K562 (cell line): ENCODE measurements around the gene CCR7. TPM values are rescaled to one million over a fixed set of nuclear protein-coding genes. Genes with fewer than 3 reads are reported as not detected.

ENCODE experiments used
- ATF7 ChIP-seq: fragments of 450-650 bp; IDR thresholded peaks from 2 replicates; pipeline ENCODE4 v1.7.1; 2014; ENCODE audit warnings: mild to moderate bottlenecking, moderate library complexity
- E2F5 ChIP-seq: sonication (generic); formaldehyde crosslinking; IDR thresholded peaks from 2 replicates; pipeline ENCODE4 v1.8.0; 2022; ENCODE audit warnings: mild to moderate bottlenecking, missing genetic modification reagents
- E2F8 ChIP-seq: fragments of 450-650 bp; IDR thresholded peaks from 2 replicates; pipeline ENCODE4 v1.7.1; 2018; ENCODE audit warnings: mild to moderate bottlenecking, low read depth; ENCODE audit not compliant: partially characterized antibody
- HNRNPUL1 ChIP-seq: fragments of 200-400 bp; formaldehyde crosslinking; IDR thresholded peaks from 2 replicates; pipeline ENCODE4 v1.6.1; 2017; ENCODE audit warnings: low read length
- IRF1 ChIP-seq: sonication (generic); formaldehyde crosslinking; IDR thresholded peaks from 2 replicates; pipeline ENCODE4 v1.8.0; 2022; ENCODE audit warnings: missing genetic modification reagents, mild to moderate bottlenecking, borderline replicate concordance
- MITF ChIP-seq: IDR thresholded peaks from 2 replicates; pipeline ENCODE4 v1.6.1; 2014; ENCODE audit warnings: antibody characterized with exemption
- PKNOX1 ChIP-seq: fragments of 450-650 bp; IDR thresholded peaks from 2 replicates; pipeline ENCODE4 v1.6.1; 2016
- PML ChIP-seq: IDR thresholded peaks from 2 replicates; pipeline ENCODE4 v1.6.1; 2012; ENCODE audit warnings: low read length, inconsistent platforms
- PREB ChIP-seq: sonication (generic); formaldehyde crosslinking; IDR thresholded peaks from 2 replicates; pipeline ENCODE4 v1.8.1; 2023; ENCODE audit warnings: mild to moderate bottlenecking, missing genetic modification reagents
- PRPF4 ChIP-seq: fragments of 200-400 bp; formaldehyde crosslinking; IDR thresholded peaks from one replicate; pipeline ENCODE4 v1.6.1; 2017; ENCODE audit warnings: low read length, low read depth, mild to moderate bottlenecking; ENCODE audit not compliant: insufficient read depth, poor library complexity, severe bottlenecking
- PTTG1 ChIP-seq: fragments of 450-650 bp; IDR thresholded peaks from 2 replicates; pipeline ENCODE4 v1.6.1; 2016; ENCODE audit warnings: low read depth, mild to moderate bottlenecking, missing genetic modification characterization, missing compliant biosample characterization
- TAF9B ChIP-seq: fragments of 450-650 bp; IDR thresholded peaks from 2 replicates; pipeline ENCODE4 v1.6.1; 2018; ENCODE audit warnings: mild to moderate bottlenecking; ENCODE audit not compliant: partially characterized antibody
- TAL1 ChIP-seq: fragments of 450-650 bp; IDR thresholded peaks from 2 replicates; pipeline ENCODE4 v1.6.1; 2016; ENCODE audit warnings: mild to moderate bottlenecking
- TRIM24 ChIP-seq, 2 experiments: fragments of 450-650 bp; IDR thresholded peaks; 2 replicates each; pipeline ENCODE4 v1.6.1; 2016
- TSC22D4 ChIP-seq: fragments of 450-650 bp; IDR thresholded peaks from 2 replicates; pipeline ENCODE4 v1.6.1; 2016; ENCODE audit warnings: missing genetic modification characterization, missing biosample characterization, control low read depth
- ZBTB7A ChIP-seq: IDR thresholded peaks from 2 replicates; pipeline ENCODE4 v1.6.1; 2011; ENCODE audit warnings: low read depth, mild to moderate bottlenecking, low read length, moderate library complexity, borderline replicate concordance; ENCODE audit not compliant: control insufficient read depth
- ZFX ChIP-seq: sonication (generic); formaldehyde crosslinking; IDR thresholded peaks from 2 replicates; pipeline ENCODE4 v1.8.0; 2022; ENCODE audit warnings: mild to moderate bottlenecking, missing genetic modification reagents, moderate library complexity
- polyA plus RNA-seq, 8 experiments: library from polyadenylated mRNA; depleted of rRNA in 4 of 8; stranded (reverse) in 5 of 8; unstranded in 3 of 8; fragments of >200 nt; fragmentation: Nextera tagmentation in 2 of 8; fragmentation: Illumina TruSeq in 1 of 8; extraction: Ambion mirVana in 2 of 8; extraction: Trizol in 1 of 8; gene quantifications; 2 replicates each; pipeline versions ENCODE4 v1.2.1 to v1.2.3, GENCODE V29; 2011 to 2014; ENCODE audit warnings: inconsistent platforms in 1 of 8, missing spikeins in 1 of 8
- total RNA-seq, 7 experiments: library from RNA; depleted of rRNA in 6 of 7; stranded (reverse); fragments of >200 nt in 6 of 7; fragmentation: Illumina TruSeq in 2 of 7; extraction: Trizol in 2 of 7; gene quantifications; 2 replicates each; pipeline versions ENCODE4 v1.2.1 to v1.2.3, GENCODE V29; 2011 to 2021; ENCODE audit warnings: low replicate concordance in 1 of 7

The CCR7 gene
- total and polyA plus RNA-seq, 9 of the 15 experiments (the other 6 are each of a cell fraction or from before 2014, with no cell fraction given): 0.14 to 1.4 (median 0.56) TPM

- no peak for TF ChIP-seq PREB (CRISPR knock-in tag)
- TF ChIP-seq E2F5 (CRISPR knock-in tag): no peak
- no peak for TF ChIP-seq TAL1
- TF ChIP-seq TRIM24 (IDR thresholded peaks at IDR 0.05): no peak
- TF ChIP-seq PRPF4: no peak
- peak; percentile 50 for TF ChIP-seq PKNOX1
- 0 out of 2 replicates have a peak, but pooled peaks have one; percentile 25 for TF ChIP-seq ATF7
- no peak for TF ChIP-seq TSC22D4 (tag)
- TF ChIP-seq PTTG1 (tag): no peak
- TF ChIP-seq E2F8: peak; percentile 28
- no peak for TF ChIP-seq ZBTB7A
- TF ChIP-seq HNRNPUL1: no peak
- no peak for TF ChIP-seq ZFX (CRISPR knock-in tag)
- no peak for TF ChIP-seq MITF
- no peak for TF ChIP-seq TAF9B
- no peak for TF ChIP-seq PML
- no peak for TF ChIP-seq IRF1 (CRISPR knock-in tag)
Measured at GRCh38 chr17:40560592-40561293, 4.5 kb downstream of the CCR7 start (continued).
